Measurements from ENCODE around the gene FBXL13.
"Not testable (repeated sequence)": the region's sequence is repeated elsewhere in the genome, so short reads cannot be mapped to it uniquely, and the experiment has no call there.

GRCh38 chr7:102954359-102954758 lies 120.2 kb downstream of the FBXL13 start:
- not testable (repeated sequence) for TF ChIP-seq CTCF, POLR2A (IDR thresholded peaks at IDR 0.05)

All from vagina (tissue), 2 donors.